CD4-positive, alpha-beta T cell (primary cell): ENCODE data around the gene RCOR3. TPM values are rescaled to one million over a fixed set of nuclear protein-coding genes. Genes with fewer than 3 reads are reported as not detected.
A peak's percentile ranks its signal among the peaks of the same experiment; 100 is the strongest.

Source experiments
- ATAC-seq: fragments of 200-7000 bp; cut with Tn5 transposase; one replicate; pipeline ENCODE4 v1.10.0; 2022; ENCODE audit warnings: mild to moderate bottlenecking; ENCODE audit not compliant: poor library complexity
- CTCF ChIA-PET: fragments of 350-600 bp; sonication (Branson Sonifier 250); formaldehyde crosslinking; loops from one replicate; lab custom pipeline; 2021; ENCODE audit warnings: antibody characterized with exemption, inconsistent platforms; lab: Charles Lee
- POLR2A ChIA-PET: fragments of 350-600 bp; sonication (Branson Sonifier 250); formaldehyde crosslinking; loops from one replicate; lab custom pipeline; 2021; ENCODE audit warnings: antibody characterized with exemption, inconsistent platforms; lab: Charles Lee
- DNase-seq, 14 experiments: peaks; one replicate each; pipeline ENCODE4 v3.0.0-alpha.2; 2013 to 2020; ENCODE audit warnings: mixed read lengths in 2 of 14
- H3K27ac ChIP-seq, 2 donors: one replicate each; pipeline versions ENCODE4 v1.5.1 to v1.7.0; 2013; ENCODE audit warnings: low read length in 2 of 2, low read depth in 1 of 2, mild to moderate bottlenecking in 1 of 2
- H3K27me3 ChIP-seq, 2 experiments: 1 replicate in 1 of 2; 2 replicates in 1 of 2; pipeline versions ENCODE4 v1.6.1 to v1.7.0; 2013; ENCODE audit warnings: low read length in 2 of 2, control low read depth in 1 of 2, mild to moderate bottlenecking in 1 of 2, moderate library complexity in 1 of 2; ENCODE audit not compliant: insufficient read depth in 2 of 2, control insufficient read depth in 1 of 2
- H3K36me3 ChIP-seq: one replicate; pipeline ENCODE4 v1.6.1; 2013; ENCODE audit warnings: low read length, control low read depth; ENCODE audit not compliant: insufficient read depth
- H3K4me1 ChIP-seq: one replicate; pipeline ENCODE4 v1.6.1; 2013; ENCODE audit warnings: low read length, control low read depth; ENCODE audit not compliant: insufficient read depth
- H3K4me3 ChIP-seq: one replicate; pipeline ENCODE4 v1.5.1; 2013; ENCODE audit warnings: mild to moderate bottlenecking, low read length, moderate library complexity
- H3K9me3 ChIP-seq, 2 experiments: 1 replicate in 1 of 2; 2 replicates in 1 of 2; pipeline versions ENCODE4 v1.6.1 to v1.7.0; 2013; ENCODE audit warnings: low read length in 2 of 2, mild to moderate bottlenecking in 2 of 2, control low read depth in 1 of 2, moderate library complexity in 1 of 2; ENCODE audit not compliant: control insufficient read depth in 1 of 2, insufficient read depth in 1 of 2
- H3K27ac Mint-ChIP-seq: one replicate; pipeline ENCODE4 v1.8.0; 2020; ENCODE audit warnings: mixed read lengths
- H3K27me3 Mint-ChIP-seq: one replicate; pipeline ENCODE4 v1.8.0; 2021; ENCODE audit warnings: mixed read lengths
- H3K36me3 Mint-ChIP-seq: one replicate; pipeline ENCODE4 v1.8.0; 2021; ENCODE audit warnings: low read depth, mixed read lengths
- H3K4me1 Mint-ChIP-seq: one replicate; pipeline ENCODE4 v1.8.0; 2021; ENCODE audit warnings: low read depth, mixed read lengths
- H3K4me3 Mint-ChIP-seq: one replicate; pipeline ENCODE4 v1.8.0; 2020; ENCODE audit warnings: mild to moderate bottlenecking, mixed read lengths
- H3K9me3 Mint-ChIP-seq: one replicate; pipeline ENCODE4 v1.8.0; 2020; ENCODE audit warnings: mixed read lengths
- CTCF ChIP-seq: fragments of 200-600 bp; IDR thresholded peaks from one replicate; pipeline ENCODE4 v1.8.0; 2022; ENCODE audit warnings: antibody characterized with exemption, mild to moderate bottlenecking
- intact Hi-C, 2 experiments: fragments of 100-400 bp; cut with DNase I in 1 of 2; cut with micrococcal nuclease in 1 of 2; formaldehyde crosslinking; loops; one replicate each; pipeline versions ENCODE4 v1.15.1 to v1.9.0; 2023 to 2025; cut with DNase I, micrococcal nuclease
- total RNA-seq, 174 experiments: library from RNA in 2 of 174; stranded (reverse) in 2 of 174; gene quantifications; one replicate each; pipeline ENCODE4 v1.2.3 and lab custom pipeline; 2021 to 2026

The RCOR3 gene
- total RNA-seq, 2 experiments from 2014 or later = 55.7 to 60.5 TPM

- no peaks in the 10 kb centered on the region for H3K36me3 ChIP-seq
- peaks cover 47% of the 10 kb centered on the region for H3K4me1 Mint-ChIP-seq
- ChIA-PET CTCF (interaction anchor here (0.6 to 2.0 kb wide), 23 partner anchors 10 to 808 kb away, joined by 3 to 25 read pairs (median 4); partner anchors contain the start of gene SLC30A1), POLR2A (interaction anchor here (0.7 to 1.5 kb wide), 4 partner anchors 10 to 153 kb away, joined by 3 to 11 read pairs (median 4); no protein-coding TSS in a partner anchor)
- TF ChIP-seq CTCF = peak; percentile 93
- intact Hi-C loops = loop anchor here (1.0 to 10.0 kb wide), 7 partner anchors 30 to 332 kb away; no protein-coding TSS in a partner anchor
- no peaks in the 10 kb centered on the region for H3K9me3 Mint-ChIP-seq
- peak; percentile 71 for ATAC-seq
- H3K4me1 ChIP-seq = peaks cover 29% of the 10 kb centered on the region
- no peak overlapping the region for H3K27ac Mint-ChIP-seq
- H3K27me3 ChIP-seq = no peaks in the 10 kb centered on the region
- H3K4me3 Mint-ChIP-seq = peak overlapping the region; percentile 55
- H3K9me3 ChIP-seq = no peaks in the 10 kb centered on the region
- no peak overlapping the region for H3K4me3 ChIP-seq
- no peaks in the 10 kb centered on the region for H3K27me3 Mint-ChIP-seq
- DNase-seq = peak; percentile 46 to 86 (median 60)
- peaks cover 18% of the 10 kb centered on the region for H3K36me3 Mint-ChIP-seq
- H3K27ac ChIP-seq = no peak overlapping the region
These were observed 64.2 kb downstream of the RCOR3 start for GRCh38 chr1:211323156-211324063.

- Histone ChIP-seq H3K36me3 (no peaks in the 10 kb centered on the region), H3K27me3 (no peaks in the 10 kb centered on the region), H3K4me1 (peaks cover 47% of the 10 kb centered on the region), H3K9me3 (no peaks in the 10 kb centered on the region), H3K27ac (no peak overlapping the region), H3K4me3 (no peak overlapping the region)
- ChIA-PET CTCF (no interaction called here), POLR2A (interaction anchor here (0.8 to 4.9 kb wide), 3 partner anchors 12 to 58 kb away, joined by 3 to 44 read pairs (median 16); no protein-coding TSS in a partner anchor)
- H3K9me3 Mint-ChIP-seq = no peaks in the 10 kb centered on the region
- H3K4me1 Mint-ChIP-seq = peaks cover 65% of the 10 kb centered on the region
- H3K4me3 Mint-ChIP-seq = peak overlapping the region; percentile 94
- no peak for TF ChIP-seq CTCF
- DNase-seq = no peak
- intact Hi-C loops = loop anchor here (5.0 to 10.0 kb wide), 4 partner anchors 50 to 257 kb away; partner anchors contain the start of gene SLC30A1 (in 1 of the 2)
- H3K27ac Mint-ChIP-seq = peak overlapping the region; percentile 86
- H3K36me3 Mint-ChIP-seq = peaks cover 18% of the 10 kb centered on the region
- ATAC-seq = no peak
- no peaks in the 10 kb centered on the region for H3K27me3 Mint-ChIP-seq
These were observed 66.0 kb downstream of the RCOR3 start for GRCh38 chr1:211324992-211325775.

GRCh38 chr1:211326140-211326527 lies 67.0 kb downstream of the RCOR3 start:
- peaks cover 56% of the 10 kb centered on the region for H3K4me1 ChIP-seq
- H3K27me3 Mint-ChIP-seq = no peaks in the 10 kb centered on the region
- POLR2A ChIA-PET = interaction anchor here (0.6 to 4.9 kb wide), 8 partner anchors 11 to 960 kb away, joined by 3 to 44 read pairs (median 4); partner anchors contain the start of gene RCOR3
- CTCF ChIA-PET = no interaction called here
- peak overlapping the region; percentile 86 for H3K27ac Mint-ChIP-seq
- H3K36me3 ChIP-seq = peaks cover 3% of the 10 kb centered on the region
- peak overlapping the region; percentile 23 to 57 for H3K27ac ChIP-seq
- no peak for ATAC-seq
- no peak for TF ChIP-seq CTCF
- H3K9me3 Mint-ChIP-seq = no peaks in the 10 kb centered on the region
- H3K27me3 ChIP-seq = no peaks in the 10 kb centered on the region
- H3K36me3 Mint-ChIP-seq = peaks cover 18% of the 10 kb centered on the region
- peak overlapping the region; percentile 86 for H3K4me3 ChIP-seq
- H3K9me3 ChIP-seq = no peaks in the 10 kb centered on the region
- intact Hi-C loops = loop anchor here (2.0 to 10.0 kb wide), 5 partner anchors 49 to 256 kb away; partner anchors contain the start of gene SLC30A1 (in 1 of the 2)
- DNase-seq = no peak
- H3K4me3 Mint-ChIP-seq = peak overlapping the region; percentile 94
- peaks cover 71% of the 10 kb centered on the region for H3K4me1 Mint-ChIP-seq
